ENCODE measurements around the gene VTI1B.

GRCh38 chr14:67650694-67651093, 23.7 kb downstream of the VTI1B start:
- no peak for TF ChIP-seq CTCF (IDR thresholded peaks at IDR 0.05)
- no peak for TF ChIP-seq EZH2 (IDR thresholded peaks at IDR 0.05; ENCODE audit: borderline replicate concordance, insufficient read depth, low read depth, low read length, poor library complexity, severe bottlenecking)

Measured in B cell (primary cell).